ENCODE data around the gene NKX2-4.

GRCh38 chr20:21388566-21388965 is 8.8 kb downstream of the NKX2-4 start:
- no peak for TF ChIP-seq SP1 (IDR thresholded peaks at IDR 0.05)
- no peak for TF ChIP-seq SP1 (CRISPR knock-in tag; IDR thresholded peaks at IDR 0.05)
- TF ChIP-seq ZNF557 (CRISPR knock-in tag; IDR thresholded peaks at IDR 0.05), result no peak
- no peak for TF ChIP-seq NR2F1 (CRISPR knock-in tag; IDR thresholded peaks at IDR 0.05)

Data from HepG2 (cell line).